ENCODE results near the gene GRM7.

Gene GRM7

DNA sequence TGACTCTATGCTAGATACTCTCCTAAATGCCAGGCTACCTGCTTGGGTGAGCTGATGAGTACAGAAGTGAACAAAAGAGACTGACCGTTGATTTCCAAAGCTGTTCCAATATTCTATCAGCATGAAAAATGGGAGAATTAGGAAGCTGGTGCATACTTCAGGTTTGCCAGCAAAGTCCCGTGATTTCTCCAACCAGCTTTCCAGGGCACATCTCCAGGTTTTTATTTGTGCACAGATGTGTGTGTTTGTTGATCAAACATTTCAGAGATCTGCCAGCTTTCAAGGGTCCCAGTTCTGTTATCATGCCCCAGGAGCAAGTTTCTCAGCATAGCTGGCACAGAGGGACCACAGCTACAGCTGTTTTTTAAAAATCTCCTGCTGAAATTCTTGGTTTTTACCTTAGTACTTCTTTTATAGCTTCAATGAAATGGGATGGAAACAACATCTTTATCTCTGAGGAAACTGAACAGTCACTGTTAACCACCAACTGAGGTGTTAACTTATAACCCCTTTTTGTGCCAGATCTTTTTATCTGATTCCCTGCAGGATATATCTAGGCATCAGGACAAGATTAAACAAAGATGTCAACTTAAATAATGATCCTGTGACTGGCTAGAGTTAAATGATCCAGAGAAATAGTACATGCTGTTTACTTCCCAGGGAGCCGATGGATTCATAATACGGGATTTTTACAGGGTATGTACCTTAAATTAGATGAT is 380.8 kb downstream of the GRM7 start:
- DNase-seq (ENCODE audit: low spot score) = no peak

DNA sequence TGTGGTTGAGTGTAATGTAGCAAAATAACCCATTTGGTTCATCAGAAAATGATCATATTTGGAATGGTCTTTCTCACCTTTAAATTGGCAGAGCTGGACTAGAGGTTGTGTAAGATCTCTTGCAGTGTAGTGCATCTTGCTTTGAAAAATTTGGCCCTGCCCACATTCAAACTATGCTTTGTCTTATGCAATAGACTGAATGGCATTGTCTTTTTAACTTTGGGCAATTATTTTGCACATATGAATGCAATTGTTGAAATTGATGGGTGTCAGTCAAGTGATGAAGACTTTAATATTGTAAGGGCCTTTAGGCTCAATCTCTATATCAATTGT is 381.4 kb downstream of the GRM7 start:
- no peak for DNase-seq (ENCODE audit: low spot score)

DNA sequence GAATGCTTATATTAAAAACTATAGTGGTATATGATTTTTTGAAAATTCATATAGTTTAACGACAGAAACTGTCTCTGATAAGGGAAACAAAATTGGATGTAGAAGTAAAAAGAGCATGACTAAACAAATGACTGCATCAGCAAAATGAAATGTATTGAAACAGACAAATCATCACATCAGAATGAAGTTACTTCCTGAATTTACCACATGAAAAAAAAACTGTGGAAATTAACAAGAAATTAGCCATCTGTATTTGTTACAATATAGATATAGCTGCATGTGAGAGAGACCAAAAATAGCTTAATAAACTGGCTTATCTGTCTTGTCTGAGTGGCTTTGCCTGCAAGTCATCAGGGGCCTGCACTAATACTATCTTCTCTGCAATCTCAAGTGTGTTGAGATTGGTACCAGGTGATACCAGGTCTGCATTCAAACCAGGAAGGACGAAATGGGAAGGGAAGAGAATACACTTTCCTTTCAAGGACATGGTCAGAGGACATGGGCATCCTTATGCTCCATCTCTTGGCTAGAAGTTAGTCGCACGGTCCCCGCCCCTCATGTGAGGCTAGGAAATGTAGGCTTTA is 388.7 kb downstream of the GRM7 start:
- no peak for DNase-seq (ENCODE audit: low spot score)

DNA sequence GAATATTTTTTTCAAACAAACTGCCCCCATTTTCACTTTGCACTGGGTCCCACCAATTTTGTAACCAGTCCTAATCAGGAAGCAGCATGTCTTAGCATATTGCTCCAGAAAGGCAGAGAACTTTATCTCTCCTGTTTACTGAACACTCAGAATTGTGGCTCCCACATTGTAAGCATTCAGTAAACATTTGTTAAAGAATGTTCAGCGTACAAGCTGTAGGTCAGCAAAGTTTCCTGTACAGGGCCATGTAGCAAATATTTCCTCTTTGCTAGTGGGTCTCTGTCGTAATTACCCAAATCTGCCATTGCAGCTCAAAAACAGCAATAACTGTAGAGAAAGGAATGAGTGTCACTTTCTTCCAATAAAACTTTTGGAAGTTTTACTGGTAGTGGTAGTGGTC is 393.3 kb downstream of the GRM7 start:
- no peak for DNase-seq (ENCODE audit: low spot score)

DNA sequence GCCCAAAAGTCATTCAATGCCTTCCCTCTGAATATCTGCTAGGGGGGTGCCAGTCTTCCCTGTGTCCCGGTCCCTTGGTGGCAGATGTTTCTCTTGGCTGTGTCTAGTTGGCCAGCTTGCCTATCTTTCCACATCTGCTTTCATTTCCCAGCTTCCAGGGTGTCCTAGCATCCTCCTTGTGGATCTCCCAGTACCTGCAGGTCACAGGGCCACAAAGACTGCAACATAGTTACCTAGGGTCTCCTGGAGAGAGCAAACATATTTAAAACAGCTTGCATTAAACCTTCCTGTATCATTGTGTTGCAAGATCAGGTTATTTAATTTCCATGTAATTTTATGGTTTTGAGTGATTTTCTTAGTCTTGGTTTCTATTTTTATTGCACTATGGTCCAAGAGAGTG is 400.1 kb downstream of the GRM7 start:
- no peak for DNase-seq (ENCODE audit: low spot score)

DNA sequence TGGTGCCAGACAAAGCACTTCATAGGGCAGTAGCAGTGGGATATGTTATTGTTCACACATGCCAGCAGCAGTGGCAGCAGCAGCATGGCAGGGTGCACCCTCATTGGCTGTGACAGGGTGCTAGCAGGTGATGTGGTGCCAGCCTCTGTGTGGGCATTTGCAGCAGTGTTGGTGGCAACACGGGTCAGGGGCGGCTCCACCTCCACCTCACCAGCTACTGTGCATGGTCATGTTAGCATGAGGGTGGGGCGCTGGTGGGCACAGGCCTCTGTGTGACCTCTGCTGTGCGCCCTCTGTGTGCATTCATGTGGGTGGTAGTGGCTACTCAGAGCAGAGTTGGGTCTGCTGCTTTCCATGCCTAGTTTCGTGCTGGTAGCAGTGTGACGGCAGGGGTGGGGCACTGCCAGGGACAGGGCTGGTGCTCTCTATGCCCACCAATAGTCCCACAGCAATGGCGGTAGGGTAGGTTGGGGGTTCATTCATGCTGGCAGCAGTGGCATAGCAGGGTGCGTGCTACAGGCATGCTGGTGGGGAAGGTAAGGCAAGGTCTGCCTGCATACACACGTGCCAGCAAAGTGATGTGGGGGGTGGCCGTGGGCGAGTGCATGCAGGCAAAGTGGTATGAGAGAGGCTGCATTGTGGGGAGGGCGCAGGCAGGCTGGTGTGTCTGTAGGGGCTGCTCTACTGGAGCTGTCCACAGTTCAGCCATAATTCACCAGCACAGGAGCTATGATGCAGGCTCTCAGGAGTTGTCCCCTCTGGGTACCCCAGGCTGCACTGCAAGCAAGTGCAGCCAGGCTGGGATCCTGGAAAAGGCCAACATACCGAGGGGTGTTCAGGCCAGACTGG is 402.7 kb downstream of the GRM7 start:
- no peak for DNase-seq (ENCODE audit: low spot score)

DNA sequence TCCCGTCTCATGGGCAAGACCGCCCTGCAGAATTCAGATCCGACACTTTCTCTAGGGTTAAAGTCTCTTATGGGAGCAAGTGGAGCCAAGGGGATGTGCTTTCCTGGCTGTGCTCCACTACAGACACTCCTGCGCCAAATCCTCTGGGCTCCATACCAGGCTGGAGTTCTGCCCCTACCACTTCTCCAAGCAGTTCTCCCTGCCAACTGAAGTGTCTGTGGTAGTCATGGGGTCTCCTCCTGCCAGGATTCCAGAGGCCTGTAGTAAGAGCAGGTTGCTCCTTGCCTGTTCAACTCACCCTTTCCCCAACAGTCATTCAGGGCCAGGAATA is 403.2 kb downstream of the GRM7 start:
- no peak for DNase-seq (ENCODE audit: low spot score)

DNA sequence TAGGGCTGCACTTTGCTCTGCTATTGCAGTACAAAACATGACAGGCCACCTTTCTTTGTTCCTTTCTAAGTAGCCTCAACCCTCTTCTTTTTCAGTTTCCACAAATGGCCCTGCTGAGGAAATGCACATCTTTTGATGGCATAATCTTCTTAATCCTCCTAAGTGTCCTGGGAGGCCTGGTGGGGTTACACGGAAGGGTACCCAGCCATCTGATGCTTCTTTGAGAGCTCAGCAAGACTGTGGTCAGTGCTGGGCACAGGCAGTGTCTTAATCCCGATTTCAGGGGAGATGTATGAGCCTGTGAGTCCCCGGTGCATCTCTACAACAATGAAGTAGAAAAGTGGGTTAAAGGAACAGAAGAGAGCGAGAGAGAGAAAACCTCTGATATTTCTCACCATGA is 404.8 kb downstream of the GRM7 start:
- DNase-seq (ENCODE audit: low spot score) = no peak

DNA sequence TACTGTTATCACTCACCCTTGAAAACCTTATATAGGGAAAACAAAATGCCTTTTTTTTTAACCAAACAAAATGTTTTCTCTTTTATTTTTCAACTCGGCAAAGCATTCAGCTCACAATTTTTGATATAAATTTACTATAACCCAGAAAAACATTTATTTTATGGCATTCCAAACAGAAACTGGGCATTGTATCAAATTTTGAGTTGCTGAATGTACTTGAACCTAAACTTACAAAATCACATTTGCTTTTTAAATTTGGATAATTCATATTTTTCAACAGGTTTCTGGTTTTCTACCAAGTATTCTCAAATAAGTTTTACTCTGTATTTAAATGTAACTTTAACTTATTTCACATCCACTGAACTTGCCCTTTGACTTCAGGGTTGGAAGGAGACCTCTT is 405.6 kb downstream of the GRM7 start:
- DNase-seq (ENCODE audit: low spot score) = no peak

DNA sequence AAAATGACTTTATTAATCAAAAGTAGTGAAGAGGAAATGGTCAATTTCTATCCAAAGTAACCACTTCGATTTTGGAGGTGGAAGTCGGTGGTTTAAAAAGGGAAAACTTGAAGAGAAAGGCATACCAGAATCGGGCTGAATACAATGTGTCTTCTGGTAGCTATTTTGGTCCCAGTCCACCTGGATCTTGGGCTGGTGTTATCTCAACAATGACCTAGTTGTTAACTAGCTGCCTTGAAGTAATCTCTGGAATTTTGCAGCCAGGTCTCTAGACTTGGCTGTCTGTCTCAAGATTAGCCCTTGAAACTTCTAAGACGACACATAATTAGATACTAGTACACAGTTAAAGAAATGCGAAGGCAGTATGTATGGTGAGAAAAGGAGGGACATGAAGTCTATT is 409.8 kb downstream of the GRM7 start:
- no peak for DNase-seq (ENCODE audit: low spot score)

DNA sequence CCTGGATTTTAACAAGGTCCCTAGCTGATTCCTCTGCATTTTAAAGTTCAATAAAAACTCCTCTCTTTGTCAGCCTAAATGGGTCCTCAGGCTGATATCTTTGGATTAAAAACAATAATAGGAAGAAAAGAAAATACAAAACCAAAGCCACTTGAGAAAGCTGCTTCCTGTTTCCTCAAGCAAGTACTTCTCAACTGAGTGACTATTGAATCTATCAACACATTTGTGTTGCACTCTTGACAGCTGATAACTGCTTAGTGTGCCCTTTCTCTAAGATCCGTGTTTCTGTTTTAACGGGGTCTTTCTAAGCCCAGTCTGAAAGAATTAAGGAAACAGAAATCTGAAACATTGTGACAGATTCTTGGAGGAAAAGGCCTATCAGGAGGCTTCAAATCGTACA is 410.7 kb downstream of the GRM7 start:
- DNase-seq (ENCODE audit: low spot score) = no peak

DNA sequence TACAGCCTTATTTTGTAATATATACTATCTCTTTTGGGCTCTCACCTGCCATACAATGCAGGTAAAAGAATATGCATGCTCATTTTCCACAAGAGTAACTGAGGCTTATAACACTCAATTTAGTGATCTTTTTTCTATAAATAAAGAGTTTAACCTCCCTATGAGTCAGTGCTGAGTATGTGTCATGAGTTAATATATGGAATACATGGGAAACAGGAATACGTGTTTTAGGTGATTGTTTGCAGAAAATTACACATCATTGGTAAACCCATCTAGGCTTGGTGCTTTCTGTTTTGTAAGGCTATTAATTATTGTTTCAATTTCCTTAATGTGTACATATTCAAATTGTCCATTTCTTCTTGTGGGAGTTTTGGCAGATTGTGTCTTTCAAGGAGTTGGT is 411.3 kb downstream of the GRM7 start:
- no peak for DNase-seq (ENCODE audit: low spot score)

DNA sequence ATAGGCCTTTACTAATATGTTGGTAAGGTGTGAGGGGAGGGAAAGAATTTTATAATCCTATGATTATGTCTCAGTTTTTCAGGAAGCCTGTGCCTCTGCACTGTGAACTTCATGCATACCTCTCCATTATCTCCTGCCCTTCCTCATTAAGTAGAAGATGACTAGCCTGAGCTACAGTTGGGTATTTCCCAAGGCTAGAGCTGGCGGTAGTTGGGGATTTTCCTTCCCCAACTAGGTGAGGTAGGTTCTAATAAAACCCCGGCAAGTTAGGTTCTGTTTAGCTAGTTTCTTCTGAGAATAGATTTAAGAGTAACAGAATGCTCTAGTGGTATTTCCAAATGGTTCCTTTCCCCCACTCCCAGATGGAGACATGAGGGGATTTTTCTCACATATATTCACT is 414.5 kb downstream of the GRM7 start:
- DNase-seq (ENCODE audit: low spot score) = no peak

DNA sequence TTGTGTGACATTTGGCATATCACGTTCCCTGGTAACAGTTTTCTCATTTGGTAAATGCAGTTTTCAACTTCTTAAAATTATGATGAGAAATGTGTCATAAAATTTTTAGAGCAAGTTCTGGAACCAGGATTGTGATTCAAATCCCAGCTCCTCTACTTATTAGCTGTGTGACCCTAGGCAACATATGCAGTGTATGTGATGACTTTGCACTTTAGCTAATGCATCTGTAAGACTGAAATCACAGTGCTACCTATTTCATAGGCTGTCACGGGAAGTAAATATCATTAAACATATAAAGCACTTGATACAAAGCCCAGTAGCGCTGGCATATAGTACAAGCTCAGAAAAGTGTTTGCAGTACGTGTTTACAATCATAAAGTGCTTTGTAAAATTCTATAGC is 419.4 kb downstream of the GRM7 start:
- no peak for DNase-seq (ENCODE audit: low spot score)

DNA sequence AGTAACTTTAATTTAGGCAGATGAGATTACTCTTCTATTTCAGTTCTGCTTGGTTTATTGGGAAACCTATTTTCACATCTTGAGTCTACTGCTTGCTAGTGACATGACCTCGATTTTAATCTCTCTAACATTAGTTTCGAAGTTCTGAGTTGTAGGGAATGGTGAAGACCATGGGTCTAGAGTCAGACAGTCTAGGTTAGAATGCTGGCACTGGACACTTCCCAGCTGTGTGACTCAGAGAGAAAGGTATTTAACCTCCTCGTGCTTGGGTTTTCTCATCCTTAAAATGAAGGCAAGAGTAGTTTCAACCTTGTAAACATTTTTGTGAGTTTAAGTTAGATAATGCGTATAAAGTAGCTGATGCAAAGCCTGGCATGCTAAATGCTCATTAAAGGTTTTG is 422.1 kb downstream of the GRM7 start:
- DNase-seq (ENCODE audit: low spot score) = no peak

DNA sequence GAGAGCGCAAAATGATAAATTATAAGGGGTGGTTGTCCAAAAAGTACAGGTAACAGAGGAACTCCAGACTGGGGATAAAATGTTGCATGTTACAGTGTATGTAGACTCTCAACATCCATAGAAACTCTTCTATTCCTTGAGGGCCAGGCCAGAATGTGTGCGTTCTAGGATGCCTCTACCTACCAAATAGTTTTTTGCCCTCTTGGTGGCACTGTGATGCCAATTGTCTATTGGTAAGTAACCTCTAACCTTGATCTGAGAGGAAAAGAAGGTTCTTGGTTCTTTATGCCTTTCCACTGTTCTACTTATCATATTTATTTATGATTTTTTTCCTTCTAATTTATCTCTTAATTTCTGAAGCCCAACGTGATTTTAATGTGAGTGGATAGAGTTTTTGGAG is 424.6 kb downstream of the GRM7 start:
- no peak for DNase-seq (ENCODE audit: low spot score)

DNA sequence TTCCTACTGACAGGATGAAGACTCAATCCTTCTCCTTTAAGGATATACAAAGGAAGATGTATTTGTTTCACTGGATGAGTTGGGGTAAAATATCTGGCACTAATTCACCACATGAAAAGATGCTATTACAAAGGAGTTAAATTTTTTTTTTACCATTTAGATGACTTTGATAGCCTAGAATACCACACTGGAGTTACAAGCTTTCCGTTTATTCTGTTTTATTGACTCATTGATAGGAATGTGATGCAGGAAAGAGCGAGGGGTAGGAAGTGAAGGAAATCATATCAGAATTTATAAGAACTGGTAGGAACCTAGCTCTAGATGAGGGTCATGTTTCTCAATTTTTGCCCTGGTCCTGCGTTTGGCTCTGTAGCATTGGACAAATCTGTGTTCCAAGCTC is 427.2 kb downstream of the GRM7 start:
- no peak for DNase-seq (ENCODE audit: low spot score)

DNA sequence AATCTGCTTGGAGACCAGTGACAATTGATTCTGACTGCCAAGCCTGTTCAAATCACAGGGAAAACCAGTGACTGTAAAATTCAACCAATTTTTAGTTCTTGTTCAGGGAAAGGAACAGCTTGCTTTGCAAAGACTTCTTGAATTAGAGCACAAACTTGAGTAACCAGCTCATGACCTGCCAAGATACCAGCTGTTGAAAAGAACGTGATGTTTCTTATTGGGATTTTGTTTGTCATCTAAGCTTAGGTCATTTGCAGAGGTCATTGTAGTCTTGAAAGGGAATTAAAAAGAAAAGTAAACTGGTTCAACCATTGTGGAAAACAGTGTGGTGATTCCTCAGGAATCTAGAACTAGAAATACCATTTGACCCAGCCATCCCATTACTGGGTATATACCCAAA is 428.2 kb downstream of the GRM7 start:
- DNase-seq (ENCODE audit: low spot score) = no peak

DNA sequence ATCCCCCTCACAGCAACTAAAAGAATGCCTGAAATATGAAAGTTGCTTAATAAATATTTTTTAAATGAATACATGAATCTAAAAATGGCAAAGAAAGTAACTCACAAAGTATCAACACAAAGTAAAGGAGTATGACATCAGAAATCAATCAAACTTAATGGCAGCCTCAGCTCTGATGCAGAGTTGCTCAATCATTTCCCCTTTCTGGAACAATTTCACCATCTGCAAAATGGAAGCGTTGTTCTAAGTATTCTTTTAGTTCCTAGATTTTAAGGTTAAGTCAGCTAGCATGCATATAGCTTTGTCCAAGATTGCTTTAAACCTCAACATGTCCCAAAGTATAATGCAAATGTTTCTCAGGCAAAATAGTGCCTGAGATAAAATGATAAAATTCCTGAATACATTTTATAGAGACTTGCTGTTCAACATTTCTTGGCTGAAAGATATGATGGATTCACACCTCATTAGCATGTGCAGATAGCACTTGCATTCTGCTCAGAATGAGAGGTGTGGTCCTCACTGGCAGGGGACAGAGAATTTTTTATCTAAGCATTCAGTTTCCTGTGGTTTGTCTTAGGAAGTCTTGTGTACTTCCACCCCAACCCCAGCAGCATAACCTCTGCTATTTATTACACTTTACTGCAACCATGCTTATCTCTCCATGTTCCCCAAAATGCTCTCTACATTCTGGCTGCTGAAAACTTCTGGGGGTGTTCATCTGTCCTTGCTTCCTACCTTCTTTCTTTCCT is 429.3 kb downstream of the GRM7 start:
- DNase-seq (ENCODE audit: low spot score) = no peak

DNA sequence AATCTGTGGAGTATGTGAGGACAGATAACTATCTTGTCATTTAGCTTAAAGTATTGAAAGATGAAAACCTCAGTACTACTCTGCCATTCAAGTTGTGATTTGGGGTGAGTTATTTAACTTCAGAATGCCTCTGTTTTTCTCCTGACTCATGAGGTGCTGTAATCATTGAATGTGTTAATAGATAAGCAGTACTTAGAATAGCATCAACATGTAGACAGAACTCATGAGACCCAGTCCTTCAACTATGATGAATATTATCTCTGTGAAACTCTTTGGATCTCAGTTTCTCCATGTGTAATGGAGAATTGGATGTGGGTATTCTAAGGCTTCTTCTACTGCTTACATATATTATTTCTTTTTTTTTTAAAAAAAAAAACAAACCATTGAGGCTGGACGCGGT is 431.4 kb downstream of the GRM7 start:
- DNase-seq (ENCODE audit: low spot score) = no peak

DNA sequence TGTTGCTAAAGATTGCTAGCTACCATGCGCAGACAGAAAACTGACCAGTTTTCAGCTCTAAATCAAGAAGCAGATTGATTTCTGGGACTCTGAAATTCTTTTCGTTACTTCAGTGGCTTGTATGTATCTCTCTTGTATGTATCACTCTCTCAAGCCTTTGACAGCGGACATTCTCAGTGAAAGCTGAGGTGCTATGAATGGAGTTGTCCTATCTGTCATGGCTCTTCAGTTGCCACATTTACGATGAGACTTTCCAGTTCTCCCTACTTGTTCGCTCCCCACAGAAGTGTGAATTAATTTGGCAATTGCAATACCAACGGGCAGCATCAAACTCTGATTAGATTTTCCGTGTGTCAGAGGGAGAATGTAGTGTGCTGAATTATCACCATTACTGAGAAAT is 432.4 kb downstream of the GRM7 start:
- no peak for DNase-seq (ENCODE audit: low spot score)

DNA sequence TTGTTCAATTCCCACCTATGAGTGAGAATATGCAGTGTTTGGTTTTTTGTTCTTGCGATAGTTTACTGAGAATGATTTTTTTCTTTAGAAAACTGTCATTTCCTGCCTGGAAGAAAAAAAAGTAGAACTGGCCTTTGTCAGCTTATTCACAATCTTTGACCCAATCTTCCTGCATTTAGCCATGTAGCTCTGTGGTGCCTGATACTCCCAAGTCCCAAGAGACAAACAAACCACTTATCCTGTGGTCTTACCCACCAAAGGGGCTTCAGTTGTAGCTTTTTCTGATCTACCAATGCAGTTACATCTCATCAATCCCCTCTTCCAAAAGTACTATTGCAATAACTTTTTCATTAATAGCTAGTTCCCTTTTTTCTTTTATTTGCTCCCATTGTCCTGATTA is 444.6 kb downstream of the GRM7 start:
- DNase-seq (ENCODE audit: low spot score) = no peak

DNA sequence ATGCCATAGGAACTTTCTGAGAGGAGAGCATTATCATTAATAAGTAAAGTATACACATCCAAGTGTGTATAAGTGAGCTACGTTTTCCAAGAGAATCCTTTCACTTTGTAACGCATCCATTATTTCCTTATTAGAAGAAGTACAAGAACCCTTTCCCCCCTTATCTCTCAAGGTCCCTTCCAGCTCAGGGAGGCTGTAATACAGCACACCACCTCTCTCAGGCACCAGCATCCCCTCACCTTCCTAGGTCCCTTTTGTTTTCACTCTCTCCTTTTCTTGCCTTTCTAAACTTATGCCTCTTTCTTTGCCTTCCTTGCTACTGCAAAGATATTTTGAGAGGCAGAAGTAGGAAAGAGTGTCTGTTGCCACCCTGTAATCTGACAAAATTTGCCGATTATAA is 446.0 kb downstream of the GRM7 start:
- DNase-seq (ENCODE audit: low spot score) = no peak
